Osteoblast (primary cell): ENCODE measurements around the gene DUSP1. TPM values are rescaled to one million over a fixed set of nuclear protein-coding genes. Genes with fewer than 3 reads are reported as not detected.
A peak's percentile ranks its signal among the peaks of the same experiment; 100 is the strongest.

ENCODE experiments used
- DNase-seq: peaks from one replicate; pipeline ENCODE4 v3.0.0; 2011; ENCODE audit warnings: low spot score, mixed read lengths; ENCODE audit not compliant: insufficient read length; ENCODE audit errors: missing footprints
- H2AFZ ChIP-seq: 2 replicates; pipeline ENCODE4 v1.6.0; 2011; ENCODE audit warnings: mild to moderate bottlenecking, low read length
- H3K27ac ChIP-seq: 2 replicates; pipeline ENCODE4 v1.5.1; 2011; ENCODE audit warnings: mild to moderate bottlenecking, low read depth, low read length, moderate library complexity
- H3K27me3 ChIP-seq: 2 replicates; pipeline ENCODE4 v1.6.0; 2012; ENCODE audit warnings: mild to moderate bottlenecking, control low read depth, inconsistent platforms, low read length, moderate library complexity; ENCODE audit not compliant: insufficient read depth
- H3K36me3 ChIP-seq: 2 replicates; pipeline ENCODE4 v1.5.1; 2011; ENCODE audit warnings: mild to moderate bottlenecking, low read length, control low read depth, moderate library complexity; ENCODE audit not compliant: insufficient read depth
- H3K4me1 ChIP-seq: 2 replicates; pipeline ENCODE4 v1.5.1; 2011; ENCODE audit warnings: mild to moderate bottlenecking, low read length, control low read depth, moderate library complexity; ENCODE audit not compliant: insufficient read depth
- H3K4me2 ChIP-seq: 2 replicates; pipeline ENCODE4 v1.6.0; 2011; ENCODE audit warnings: mild to moderate bottlenecking, low read length; ENCODE audit not compliant: insufficient read depth
- H3K4me3 ChIP-seq: fragments of 200-600 bp; sonication (generic); 3 replicates; pipeline ENCODE4 v1.5.1; 2012; ENCODE audit warnings: mild to moderate bottlenecking, low read length, inconsistent platforms; ENCODE audit not compliant: insufficient read depth
- H3K79me2 ChIP-seq: 2 replicates; pipeline ENCODE4 v1.6.0; 2012; ENCODE audit warnings: mild to moderate bottlenecking, low read length, control low read depth, inconsistent platforms; ENCODE audit not compliant: insufficient read depth
- H3K9me3 ChIP-seq: 2 replicates; pipeline ENCODE4 v1.5.1; 2011; ENCODE audit warnings: low read depth, low read length, control low read depth
- H4K20me1 ChIP-seq: 2 replicates; pipeline ENCODE4 v1.6.0; 2012; ENCODE audit warnings: mild to moderate bottlenecking, low read length, control low read depth; ENCODE audit not compliant: insufficient read depth
- CTCF ChIP-seq: IDR thresholded peaks from 2 replicates; pipeline ENCODE4 v1.5.1; 2011; ENCODE audit warnings: mild to moderate bottlenecking, low read depth, low read length, moderate library complexity; ENCODE audit errors: extremely low read depth
- total RNA-seq: library from RNA; depleted of rRNA; stranded (reverse); fragments of >200 nt; gene quantifications from 2 replicates; pipeline ENCODE4 v1.2.3, GENCODE V29; 2012

Gene DUSP1
- total RNA-seq, 1 donor, result 74.6 TPM

- no peak overlapping the region for H3K4me2 ChIP-seq
- H3K79me2 ChIP-seq, result no peaks in the 10 kb centered on the region
- H3K4me1 ChIP-seq, result peaks cover 13% of the 10 kb centered on the region
- no peaks in the 10 kb centered on the region for H3K27me3 ChIP-seq
- DNase-seq, result no peak
- no peaks in the 10 kb centered on the region for H4K20me1 ChIP-seq
- H3K9me3 ChIP-seq, result no peaks in the 10 kb centered on the region
- H2AFZ ChIP-seq, result no peak overlapping the region
- H3K4me3 ChIP-seq, result no peak overlapping the region
- TF ChIP-seq CTCF, result no peak
- no peaks in the 10 kb centered on the region for H3K36me3 ChIP-seq
- H3K27ac ChIP-seq, result no peak overlapping the region
Observed at GRCh38 chr5:172754596-172755356, 16.2 kb downstream of the DUSP1 start.

- Histone ChIP-seq H3K9me3 (no peaks in the 10 kb centered on the region), H3K36me3 (no peaks in the 10 kb centered on the region), H3K4me2 (no peak overlapping the region), H3K4me1 (peaks cover 6% of the 10 kb centered on the region), H4K20me1 (no peaks in the 10 kb centered on the region), H3K4me3 (no peak overlapping the region), H2AFZ (no peak overlapping the region), H3K27me3 (no peaks in the 10 kb centered on the region), H3K27ac (no peak overlapping the region), H3K79me2 (no peaks in the 10 kb centered on the region)
- TF ChIP-seq CTCF, result no peak
- DNase-seq, result no peak
Observed at GRCh38 chr5:172753101-172753500, 17.9 kb downstream of the DUSP1 start.

- H3K36me3 ChIP-seq, result no peaks in the 10 kb centered on the region
- H3K4me2 ChIP-seq, result no peak overlapping the region
- no peak overlapping the region for H3K27ac ChIP-seq
- TF ChIP-seq CTCF, result no peak
- H3K27me3 ChIP-seq, result no peaks in the 10 kb centered on the region
- H3K4me3 ChIP-seq, result no peak overlapping the region
- H3K4me1 ChIP-seq, result no peaks in the 10 kb centered on the region
- no peak for DNase-seq
- H2AFZ ChIP-seq, result no peak overlapping the region
- H3K9me3 ChIP-seq, result no peaks in the 10 kb centered on the region
- no peaks in the 10 kb centered on the region for H3K79me2 ChIP-seq
- H4K20me1 ChIP-seq, result no peaks in the 10 kb centered on the region
Observed at GRCh38 chr5:172751761-172752510, 19.1 kb downstream of the DUSP1 start.

GRCh38 chr5:172749881-172750633, 20.9 kb downstream of the DUSP1 start:
- peak overlapping the region; percentile 26 for H3K27ac ChIP-seq
- H3K27me3 ChIP-seq, result no peaks in the 10 kb centered on the region
- H3K4me2 ChIP-seq, result no peak overlapping the region
- no peaks in the 10 kb centered on the region for H3K36me3 ChIP-seq
- no peak overlapping the region for H3K4me3 ChIP-seq
- peak overlapping the region; percentile 47 for H2AFZ ChIP-seq
- no peak for DNase-seq
- no peaks in the 10 kb centered on the region for H3K9me3 ChIP-seq
- TF ChIP-seq CTCF, result no peak
- no peaks in the 10 kb centered on the region for H4K20me1 ChIP-seq
- no peaks in the 10 kb centered on the region for H3K79me2 ChIP-seq
- no peaks in the 10 kb centered on the region for H3K4me1 ChIP-seq
